GM19395 (cell line): ENCODE measurements around the gene MCUR1.

Experiments
- ATAC-seq: cut with Tn5 transposase; IDR thresholded peaks from one replicate; pipeline ENCODE4 v1.9.1; 2021; ENCODE audit warnings: mild to moderate bottlenecking, moderate library complexity; ENCODE audit not compliant: unreplicated experiment

Gene MCUR1

DNA sequence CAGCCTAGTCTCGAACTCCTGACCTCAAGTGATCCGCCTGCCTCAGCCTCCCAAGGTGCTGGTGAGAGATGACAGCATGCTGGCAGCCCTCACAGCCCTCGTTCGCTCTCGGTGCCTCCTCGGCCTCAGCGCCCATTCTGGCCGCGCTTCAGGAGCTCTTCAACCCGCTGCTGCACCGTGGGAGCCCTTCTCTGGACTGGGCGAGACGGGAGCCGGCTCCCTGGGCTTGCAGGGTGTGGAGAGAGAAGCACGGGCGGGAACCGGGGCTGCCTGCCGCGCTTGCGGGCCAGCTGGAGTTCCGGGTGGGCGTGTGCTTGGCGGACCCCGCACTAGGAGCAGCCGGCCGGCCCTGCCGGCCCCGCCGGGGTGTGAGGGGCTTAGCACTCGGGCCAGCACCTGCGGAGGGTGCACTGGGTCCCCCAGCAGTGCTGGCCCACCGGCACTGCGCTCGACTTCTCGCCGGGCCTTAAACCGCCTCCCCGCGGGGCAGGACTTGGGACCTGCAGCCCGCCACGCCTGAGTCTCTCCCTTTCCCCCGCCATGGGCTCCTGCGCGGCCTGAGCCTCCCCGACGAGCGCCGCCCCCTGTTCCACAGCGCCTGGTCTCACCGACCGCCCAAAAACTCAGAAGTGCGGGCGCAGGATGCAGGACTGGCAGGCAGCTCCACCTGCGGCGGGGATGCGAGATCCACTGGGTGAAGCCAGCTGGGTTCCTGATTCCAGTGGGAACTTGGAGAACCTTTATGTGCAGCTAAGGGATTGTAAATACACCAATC is 71.2 kb downstream of the MCUR1 start:
- no peak for ATAC-seq

DNA sequence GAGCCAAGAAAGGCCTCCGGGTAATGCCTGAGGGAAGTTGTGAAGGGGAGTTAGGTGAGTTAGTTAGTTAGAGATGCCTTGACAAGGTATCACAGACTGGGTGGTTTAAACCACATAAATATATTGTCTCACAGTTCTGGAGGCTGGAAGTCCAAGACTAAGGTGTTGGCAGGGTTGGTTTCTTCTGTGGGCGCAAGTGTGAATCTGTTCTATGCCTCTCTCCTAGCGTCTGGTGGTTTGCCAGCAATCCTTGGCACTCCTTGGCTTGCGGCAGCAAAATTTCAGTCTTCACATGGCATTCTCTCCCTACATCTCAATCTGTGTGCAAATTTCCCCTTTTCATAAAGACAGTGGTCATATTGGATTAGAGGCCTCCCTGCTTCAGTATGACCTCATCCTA is 73.0 kb downstream of the MCUR1 start:
- ATAC-seq: no peak
